Smooth muscle cell (in vitro differentiated cells): ENCODE measurements around the gene TCERG1L. TPM values are rescaled to one million over a fixed set of nuclear protein-coding genes. Genes with fewer than 3 reads are reported as not detected.
"Not testable (repeated sequence)": the region's sequence is repeated elsewhere in the genome, so short reads cannot be mapped to it uniquely, and the experiment has no call there.

ENCODE experiments used
- DNase-seq: peaks from one replicate; lab custom pipeline; 2025; ENCODE audit not compliant: unreplicated experiment; lab: John Stamatoyannopoulos, UW
- H2AFZ ChIP-seq: fragments of 200-600 bp; sonication (generic); 2 replicates; pipeline ENCODE4 v1.6.0; 2016; ENCODE audit warnings: antibody characterized with exemption, low read depth, mild to moderate bottlenecking
- H3F3A ChIP-seq: fragments of 200-600 bp; sonication (generic); 2 replicates; pipeline ENCODE4 v1.6.0; 2017; ENCODE audit warnings: antibody characterized with exemption, low read depth
- H3K27ac ChIP-seq: fragments of 200-600 bp; sonication (generic); 2 replicates; pipeline ENCODE4 v1.5.1; 2016; ENCODE audit warnings: low read depth, mild to moderate bottlenecking
- H3K27me3 ChIP-seq: fragments of 200-600 bp; sonication (generic); 2 replicates; pipeline ENCODE4 v1.6.1; 2016; ENCODE audit warnings: low read depth, mild to moderate bottlenecking
- H3K36me3 ChIP-seq: fragments of 200-600 bp; sonication (generic); 2 replicates; pipeline ENCODE4 v1.5.1; 2016; ENCODE audit warnings: low read depth
- H3K4me1 ChIP-seq: fragments of 200-600 bp; sonication (generic); 2 replicates; pipeline ENCODE4 v1.5.1; 2016; ENCODE audit warnings: low read depth
- H3K4me2 ChIP-seq: fragments of 200-600 bp; sonication (generic); 2 replicates; pipeline ENCODE4 v1.6.0; 2016; ENCODE audit warnings: mild to moderate bottlenecking
- H3K4me3 ChIP-seq: fragments of 200-600 bp; sonication (generic); 2 replicates; pipeline ENCODE4 v1.5.1; 2016; ENCODE audit warnings: mild to moderate bottlenecking
- H3K79me2 ChIP-seq: fragments of 200-600 bp; sonication (generic); 2 replicates; pipeline ENCODE4 v1.6.0; 2016; ENCODE audit warnings: low read depth, mild to moderate bottlenecking
- H3K9ac ChIP-seq: fragments of 200-600 bp; sonication (generic); 2 replicates; pipeline ENCODE4 v1.6.0; 2016; ENCODE audit warnings: low read depth
- H3K9me3 ChIP-seq: fragments of 200-600 bp; sonication (generic); replicated peaks from 2 replicates; pipeline ENCODE4 v1.5.1; 2016; ENCODE audit warnings: low read depth
- H4K20me1 ChIP-seq: fragments of 200-600 bp; sonication (generic); 2 replicates; pipeline ENCODE4 v1.6.0; 2016; ENCODE audit warnings: low read depth
- WGBS: methylation state at CpG from one replicate; pipeline ENCODE4 v1.1.7; 2016; ENCODE audit warnings: low lambda C conversion rate; 5-methylcytosine and 5-hydroxymethylcytosine counted together
- polyA plus RNA-seq: library from polyadenylated mRNA; unstranded; fragments of >200 nt; fragmentation: Nextera tagmentation; extraction: Ambion mirVana; gene quantifications from 2 replicates; pipeline ENCODE4 v1.2.1, GENCODE V29; 2016
- total RNA-seq: library from RNA; depleted of rRNA; stranded (reverse); fragments of >200 nt; gene quantifications from 2 replicates; pipeline ENCODE4 v1.2.3, GENCODE V29; 2014
- TF ChIP-seq, protein P1 (sequence below): fragments of 200-600 bp; sonication (generic); IDR thresholded peaks from 2 replicates; pipeline ENCODE4 v1.5.1; 2017; ENCODE audit warnings: borderline replicate concordance, mild to moderate bottlenecking, antibody characterized with exemption; ENCODE audit not compliant: insufficient read depth, poor library complexity, severe bottlenecking

TCERG1L gene
- total and polyA plus RNA-seq, 2 experiments from 2014 or later: not detected

DNA sequence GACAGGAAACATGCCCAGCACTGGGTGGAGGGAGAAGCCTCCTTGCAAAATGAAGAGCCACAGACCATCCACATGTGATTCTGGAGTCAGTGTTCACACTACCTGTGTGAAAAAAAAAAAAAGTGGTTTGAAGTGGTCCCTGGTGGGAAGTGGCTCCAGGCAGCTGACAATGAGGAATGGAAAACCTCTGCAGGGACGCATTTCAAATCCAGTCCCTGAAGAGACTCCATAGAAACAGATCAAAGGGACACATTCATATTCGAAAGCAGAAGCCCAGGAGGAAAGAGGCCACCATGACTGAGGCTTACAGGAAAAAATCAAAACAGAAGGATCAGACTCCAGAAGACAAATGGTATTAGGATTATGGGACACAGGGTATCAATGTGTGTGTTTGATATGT is 11.5 kb upstream of the TCERG1L start:
- Histone ChIP-seq H3K9ac (no peak overlapping the region), H3K4me1 (no peaks in the 10 kb centered on the region), H2AFZ (no peak overlapping the region), H3K27me3 (peaks cover 34% of the 10 kb centered on the region), H3F3A (no peaks in the 10 kb centered on the region), H4K20me1 (no peaks in the 10 kb centered on the region), H3K27ac (no peak overlapping the region), H3K4me3 (no peak overlapping the region), H3K36me3 (no peaks in the 10 kb centered on the region), H3K79me2 (no peaks in the 10 kb centered on the region), H3K4me2 (no peak overlapping the region), H3K9me3 (no peaks in the 10 kb centered on the region)
- 66% methylated on average over 2 of the region's 2 CpGs for WGBS
- no peak for DNase-seq
- TF ChIP-seq, protein P1, sequence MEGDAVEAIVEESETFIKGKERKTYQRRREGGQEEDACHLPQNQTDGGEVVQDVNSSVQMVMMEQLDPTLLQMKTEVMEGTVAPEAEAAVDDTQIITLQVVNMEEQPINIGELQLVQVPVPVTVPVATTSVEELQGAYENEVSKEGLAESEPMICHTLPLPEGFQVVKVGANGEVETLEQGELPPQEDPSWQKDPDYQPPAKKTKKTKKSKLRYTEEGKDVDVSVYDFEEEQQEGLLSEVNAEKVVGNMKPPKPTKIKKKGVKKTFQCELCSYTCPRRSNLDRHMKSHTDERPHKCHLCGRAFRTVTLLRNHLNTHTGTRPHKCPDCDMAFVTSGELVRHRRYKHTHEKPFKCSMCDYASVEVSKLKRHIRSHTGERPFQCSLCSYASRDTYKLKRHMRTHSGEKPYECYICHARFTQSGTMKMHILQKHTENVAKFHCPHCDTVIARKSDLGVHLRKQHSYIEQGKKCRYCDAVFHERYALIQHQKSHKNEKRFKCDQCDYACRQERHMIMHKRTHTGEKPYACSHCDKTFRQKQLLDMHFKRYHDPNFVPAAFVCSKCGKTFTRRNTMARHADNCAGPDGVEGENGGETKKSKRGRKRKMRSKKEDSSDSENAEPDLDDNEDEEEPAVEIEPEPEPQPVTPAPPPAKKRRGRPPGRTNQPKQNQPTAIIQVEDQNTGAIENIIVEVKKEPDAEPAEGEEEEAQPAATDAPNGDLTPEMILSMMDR: no peak

DNA sequence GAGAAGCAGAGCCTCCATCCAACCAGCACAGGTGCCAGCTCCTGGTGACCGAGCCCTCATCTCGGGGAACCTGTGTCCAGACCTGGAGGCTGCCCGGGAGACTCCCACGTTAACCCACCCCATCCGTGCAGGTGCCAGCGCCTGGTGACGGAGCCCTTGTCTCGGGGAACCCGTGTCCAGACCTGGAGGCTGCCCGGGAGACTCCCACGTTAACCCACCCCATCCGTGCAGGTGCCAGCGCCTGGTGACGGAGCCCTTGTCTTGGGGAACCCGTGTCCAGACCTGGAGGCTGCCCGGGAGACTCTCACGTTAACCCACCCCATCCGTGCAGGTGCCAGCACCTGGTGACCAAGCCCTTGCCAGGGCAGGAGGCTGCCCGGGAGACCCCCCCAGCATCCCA is 11.1 kb upstream of the TCERG1L start:
- not testable (repeated sequence) for H2AFZ ChIP-seq, H3K9ac ChIP-seq, H3K4me1 ChIP-seq, H3K4me3 ChIP-seq, H3K79me2 ChIP-seq, DNase-seq, H3K9me3 ChIP-seq, H4K20me1 ChIP-seq, H3K27ac ChIP-seq, H3F3A ChIP-seq, H3K4me2 ChIP-seq, H3K36me3 ChIP-seq
- WGBS: 90% methylated on average over 19 of the region's 19 CpGs
- H3K27me3 ChIP-seq: peaks cover 39% of the 10 kb centered on the region

DNA sequence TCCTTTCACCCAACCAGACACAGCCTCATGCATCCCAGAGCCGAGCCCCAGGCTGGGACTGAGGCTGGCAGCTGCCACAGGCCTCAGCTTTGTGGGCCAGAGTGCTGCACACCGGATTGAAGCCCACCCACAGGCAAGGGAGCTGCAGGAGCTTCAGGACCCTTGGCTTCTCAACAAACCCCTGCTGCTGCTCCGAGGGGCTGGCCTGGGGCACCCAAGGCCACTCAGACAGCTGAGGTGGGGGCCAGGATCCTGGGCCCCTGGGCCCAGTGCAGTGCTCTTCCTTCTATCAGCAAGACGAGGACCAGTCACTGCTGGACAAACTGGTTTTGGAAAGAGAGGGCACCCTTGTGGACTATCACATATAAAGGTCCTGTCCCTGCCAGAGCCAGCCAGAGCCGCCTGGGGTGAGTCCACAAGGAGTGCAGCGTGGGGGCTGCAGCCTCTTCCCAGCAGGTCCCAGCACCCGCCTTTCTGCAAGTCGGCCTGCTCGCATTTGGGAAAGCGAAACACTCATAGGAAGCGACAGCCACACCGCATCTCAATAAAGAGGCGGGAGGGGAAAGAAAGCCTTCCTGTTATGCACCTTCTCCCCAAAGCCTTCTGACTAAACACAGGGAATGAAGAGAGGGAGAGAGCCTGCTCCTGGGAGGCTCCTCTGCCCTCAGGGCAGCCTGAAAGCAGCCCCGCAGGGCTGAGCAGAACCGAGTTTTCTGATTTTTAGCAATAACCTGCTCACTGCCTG is 9.5 kb upstream of the TCERG1L start:
- TF ChIP-seq, protein P1: no peak
- Histone ChIP-seq H3K4me2 (no peak overlapping the region), H3F3A (no peaks in the 10 kb centered on the region), H3K27me3 (peaks cover 41% of the 10 kb centered on the region), H4K20me1 (no peaks in the 10 kb centered on the region), H3K9ac (no peak overlapping the region), H3K9me3 (no peaks in the 10 kb centered on the region), H3K36me3 (no peaks in the 10 kb centered on the region), H3K4me3 (no peak overlapping the region), H3K79me2 (no peaks in the 10 kb centered on the region), H3K27ac (no peak overlapping the region), H3K4me1 (no peaks in the 10 kb centered on the region), H2AFZ (no peak overlapping the region)
- WGBS: 58% methylated on average over 15 of the region's 15 CpGs
- DNase-seq: no peak

DNA sequence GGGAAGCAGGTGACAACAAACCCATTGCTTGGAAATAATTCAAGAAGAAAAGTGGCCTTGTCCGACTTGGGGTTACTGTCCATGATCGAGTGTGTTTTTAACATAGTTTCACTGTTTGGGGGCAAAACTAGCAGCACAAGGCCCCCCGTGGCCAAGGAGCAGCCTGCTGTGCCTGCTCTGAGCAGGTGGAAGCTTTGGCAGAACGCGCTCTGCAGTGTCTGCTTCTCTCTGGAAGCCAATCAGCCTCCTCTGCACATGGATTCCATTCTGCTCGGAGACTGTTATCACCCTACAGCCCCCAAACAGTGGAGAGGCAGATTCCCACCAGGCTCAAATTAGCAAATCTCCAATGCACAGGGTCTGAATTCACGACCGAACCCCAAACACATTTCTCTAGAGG is 7.3 kb upstream of the TCERG1L start:
- no peak for DNase-seq
- peaks cover 38% of the 10 kb centered on the region for H3K27me3 ChIP-seq
- no peaks in the 10 kb centered on the region for H3F3A ChIP-seq
- no peak overlapping the region for H2AFZ ChIP-seq
- H4K20me1 ChIP-seq: no peaks in the 10 kb centered on the region
- no peak overlapping the region for H3K9ac ChIP-seq
- no peak overlapping the region for H3K27ac ChIP-seq
- H3K4me1 ChIP-seq: no peaks in the 10 kb centered on the region
- H3K36me3 ChIP-seq: no peaks in the 10 kb centered on the region
- no peak overlapping the region for H3K4me3 ChIP-seq
- H3K9me3 ChIP-seq: no peaks in the 10 kb centered on the region
- 88% methylated on average over 8 of the region's 8 CpGs for WGBS
- TF ChIP-seq, protein P1: no peak
- H3K79me2 ChIP-seq: no peaks in the 10 kb centered on the region
- H3K4me2 ChIP-seq: no peak overlapping the region
